ENCODE measurements around the gene DLX4.

The DLX4 gene

DNA sequence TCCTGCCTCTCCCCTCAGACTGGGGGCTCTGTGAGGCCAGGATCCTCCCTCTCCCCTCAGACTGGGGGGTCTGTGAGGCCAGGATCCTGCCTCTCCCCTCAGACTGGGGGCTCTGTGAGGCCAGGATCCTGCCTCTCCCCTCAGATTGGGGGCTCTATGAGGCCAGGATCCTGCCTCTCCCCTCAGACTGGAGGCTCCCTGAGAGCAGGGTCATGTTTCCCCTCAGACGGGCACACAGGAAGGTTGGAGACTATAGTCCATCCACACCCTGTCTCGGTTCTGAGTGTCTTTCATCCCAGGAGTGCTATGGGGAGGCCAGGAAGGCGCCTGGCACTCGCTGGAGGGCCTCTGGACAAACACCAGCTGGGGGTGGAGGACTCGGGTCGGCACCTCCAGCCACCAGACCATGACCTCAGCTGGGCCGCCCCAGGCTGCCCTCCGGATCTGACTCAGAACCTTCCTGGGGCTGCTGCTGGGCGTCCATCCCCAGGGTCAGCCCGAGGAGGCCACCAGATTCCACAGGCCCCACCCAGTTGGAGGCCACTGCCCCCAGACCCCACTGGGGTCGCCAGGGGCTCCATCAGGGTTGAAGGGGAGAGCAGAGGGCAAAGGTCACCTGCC, 21.9 kb upstream of the DLX4 start:
- no peak for DNase-seq

- no peak for DNase-seq
Measured at GRCh38 chr17:49949634-49950033, 19.4 kb upstream of the DLX4 start.

DNA sequence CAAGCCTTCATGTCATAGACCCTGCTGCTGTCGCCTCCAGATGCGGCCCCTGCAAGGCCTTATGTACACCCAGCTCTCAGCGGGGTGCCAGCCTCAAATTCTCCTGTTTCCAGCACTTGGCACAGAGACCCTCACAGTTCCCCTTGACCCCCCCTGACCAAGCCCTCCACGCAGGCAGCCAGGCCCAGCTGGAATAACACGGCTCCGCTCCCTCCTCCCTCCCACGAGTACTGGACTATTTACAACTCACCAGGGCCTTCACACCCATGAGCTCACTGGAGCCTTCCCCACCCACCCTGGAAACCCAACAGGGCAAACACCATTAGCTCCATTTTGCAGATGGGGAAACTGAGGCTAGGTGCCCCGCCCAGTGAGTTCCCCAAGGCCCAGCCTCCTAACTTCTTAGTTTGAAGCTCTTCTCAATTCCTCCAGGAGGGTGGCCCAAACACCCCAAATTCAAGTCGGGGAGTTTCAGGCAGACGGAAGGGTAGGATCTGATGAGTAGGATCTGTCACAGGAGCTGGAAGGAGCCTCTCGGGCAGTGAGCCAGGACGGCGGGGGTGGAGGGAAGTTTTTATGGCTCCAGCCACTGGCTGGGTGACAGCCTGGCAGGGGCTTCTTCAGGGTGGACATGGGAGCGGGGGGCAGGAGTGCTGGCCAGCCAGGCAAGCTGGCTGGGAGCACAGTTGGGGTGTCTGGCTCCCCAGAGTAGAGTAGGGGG, 17.5 kb upstream of the DLX4 start:
- no peak for DNase-seq

DNA sequence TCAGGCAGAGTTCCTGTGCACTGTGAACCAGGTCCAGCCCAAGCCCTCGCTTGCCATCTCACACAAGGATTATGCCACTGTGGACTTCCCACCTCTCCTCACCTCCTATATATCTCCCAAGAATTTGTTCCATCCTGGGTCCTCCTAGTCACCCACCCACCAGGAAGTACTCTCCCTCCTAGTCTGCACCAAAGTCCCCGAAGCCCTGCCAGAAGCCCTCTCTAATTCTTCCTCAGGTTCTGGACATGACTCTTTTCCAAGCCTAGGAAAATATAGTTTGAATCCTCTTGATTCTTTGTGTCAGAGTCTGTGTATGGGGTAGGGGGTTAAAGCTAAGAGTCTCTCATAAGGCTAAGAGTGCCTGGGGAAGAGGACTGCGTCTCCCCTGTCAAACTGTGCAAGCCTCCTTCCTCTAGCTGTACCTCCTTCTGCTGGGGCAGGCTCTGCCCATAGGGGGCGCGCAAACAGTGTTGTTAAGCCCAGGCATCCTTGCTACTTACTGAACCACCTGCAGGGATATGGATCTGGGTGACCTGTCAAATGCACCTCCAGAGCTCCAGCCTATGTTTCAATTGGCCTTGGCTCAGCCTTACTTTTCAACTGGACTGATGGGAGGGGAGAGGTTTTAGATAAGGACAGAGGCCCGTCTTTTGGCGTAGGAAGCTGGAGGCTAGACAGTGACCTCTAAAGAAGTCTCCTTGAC, 16.6 kb upstream of the DLX4 start:
- peak; percentile 44 for DNase-seq

DNA sequence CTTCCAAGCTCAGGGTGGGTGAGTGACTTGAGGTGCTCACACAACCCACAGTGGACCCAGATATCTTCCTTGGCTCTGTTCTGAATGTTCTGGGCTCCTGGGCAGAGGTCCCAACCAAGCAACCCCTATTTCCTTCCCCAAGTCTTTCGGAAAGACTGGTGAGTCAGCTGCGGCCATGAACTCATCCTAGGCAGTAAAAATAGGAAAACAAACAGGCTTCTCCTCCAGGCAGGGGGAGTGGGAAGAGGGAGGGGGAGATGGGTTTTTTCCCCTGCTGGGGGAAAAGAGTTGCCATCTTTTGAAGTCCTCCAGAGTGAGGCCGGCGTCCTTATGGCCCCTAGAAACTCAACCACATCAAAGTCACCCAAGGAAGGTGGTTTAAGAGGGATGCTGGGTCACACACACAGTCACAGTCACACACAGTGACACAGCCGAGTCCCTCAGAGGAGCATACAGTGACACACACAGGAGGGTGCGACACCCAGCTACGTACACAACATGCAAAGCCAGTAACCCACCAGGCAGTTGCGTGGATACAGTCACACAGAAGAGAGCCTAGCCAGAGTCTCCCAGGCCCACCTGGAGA, 16.0 kb upstream of the DLX4 start:
- no peak for DNase-seq

GRCh38 chr17:49955157-49955556, 13.8 kb upstream of the DLX4 start:
- no peak for DNase-seq

DNA sequence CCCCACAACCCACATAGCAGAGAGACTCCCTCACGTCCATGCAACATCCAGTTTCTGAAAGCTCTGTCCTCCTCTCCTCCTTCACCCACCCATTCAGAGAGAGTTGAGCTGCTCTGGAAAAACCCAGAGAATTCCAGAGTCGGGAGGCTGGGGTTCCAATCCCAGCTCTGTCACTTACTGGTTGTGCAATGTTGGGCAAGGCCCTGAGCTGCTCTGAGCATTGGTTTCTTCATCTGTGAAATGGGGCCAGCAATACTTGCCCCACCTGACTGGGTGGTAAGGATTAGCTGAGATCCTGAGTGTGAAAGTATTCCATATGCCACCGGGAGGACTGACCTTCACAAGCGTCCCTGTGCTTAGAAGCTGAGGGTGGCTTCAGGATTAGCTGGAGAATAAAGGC, 12.2 kb upstream of the DLX4 start:
- DNase-seq: no peak

- DNase-seq: no peak
Measured at GRCh38 chr17:49957350-49957749, 11.6 kb upstream of the DLX4 start.

DNA sequence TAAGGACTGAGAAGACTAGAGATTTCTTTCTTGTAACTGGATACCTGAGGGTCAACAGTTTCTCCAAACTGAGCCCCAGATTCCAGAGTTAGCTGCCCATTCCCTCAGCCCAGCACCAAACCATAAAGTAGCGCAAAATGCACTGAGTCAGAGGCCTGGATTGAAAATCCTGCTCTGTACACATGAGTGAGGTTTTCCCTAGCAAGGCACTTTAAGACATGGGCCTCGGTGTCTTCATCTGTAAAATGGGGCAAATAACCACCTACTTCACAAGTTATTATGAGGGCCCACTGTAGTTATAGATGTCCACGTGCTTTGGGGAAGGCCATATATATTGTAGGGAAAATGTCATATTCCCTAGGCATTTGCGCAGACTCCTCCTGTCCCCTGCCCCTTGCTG, 10.3 kb upstream of the DLX4 start:
- DNase-seq: no peak

DNA sequence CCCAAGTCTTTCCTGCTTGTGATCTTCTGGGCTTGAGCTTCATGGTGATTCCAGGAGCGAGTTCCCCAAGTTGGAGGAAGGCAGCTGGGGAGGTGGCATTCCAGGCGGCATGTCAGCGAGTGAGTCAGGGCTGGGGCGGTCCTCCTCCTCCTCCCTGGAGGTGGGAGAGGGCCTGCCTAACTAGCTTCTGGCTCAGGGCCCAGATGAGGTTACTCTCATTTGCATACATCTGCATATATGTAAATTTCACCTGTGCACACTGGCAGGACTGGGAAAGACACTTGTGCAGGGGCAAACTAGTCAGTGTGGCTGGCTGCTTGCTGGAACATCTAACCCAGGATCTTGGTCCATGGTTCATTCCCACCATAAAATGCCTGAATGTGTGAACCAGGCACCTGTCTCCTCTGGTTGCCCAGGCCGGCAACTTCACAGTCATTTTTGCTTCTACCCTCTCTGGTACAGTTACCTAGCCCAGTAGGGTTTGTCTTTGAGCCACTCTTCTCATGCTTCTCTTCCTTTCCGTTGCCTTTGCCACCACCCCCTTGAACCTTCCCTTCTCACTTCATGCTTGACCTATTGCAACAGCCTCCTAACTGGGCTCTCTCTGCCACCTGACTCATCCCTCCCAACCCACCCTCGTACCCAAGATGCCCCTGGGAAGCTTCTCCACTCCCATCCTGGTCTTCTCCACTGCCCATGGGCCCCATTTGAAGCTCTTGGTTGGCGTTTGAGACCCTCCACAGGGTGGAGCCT, 9.6 kb upstream of the DLX4 start:
- peak; percentile 18 for DNase-seq

- DNase-seq: no peak
Measured at GRCh38 chr17:49962599-49963308, 6.2 kb upstream of the DLX4 start.

DNA sequence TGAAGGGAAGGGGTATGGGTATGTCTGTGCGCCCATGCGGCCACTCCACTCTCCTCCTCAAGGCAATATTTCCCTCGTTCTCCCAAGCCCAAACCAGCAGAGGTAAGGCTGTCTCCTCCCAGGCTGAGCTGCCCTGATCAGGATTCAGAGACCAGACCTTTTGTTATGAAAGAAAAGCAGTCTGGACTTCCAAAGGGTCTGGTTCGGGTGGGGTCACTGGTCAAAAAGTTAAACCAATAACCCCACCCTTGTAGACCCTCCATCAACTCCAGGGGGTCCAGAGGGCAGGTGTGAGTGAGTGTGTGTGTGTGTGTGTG, 5.7 kb upstream of the DLX4 start:
- no peak for DNase-seq

GRCh38 chr17:49963626-49964302, 5.2 kb upstream of the DLX4 start:
- DNase-seq: no peak

- DNase-seq: no peak
Measured at GRCh38 chr17:49964303-49964768, 4.7 kb upstream of the DLX4 start.

GRCh38 chr17:49964769-49965523, 4.0 kb upstream of the DLX4 start:
- DNase-seq: no peak

DNA sequence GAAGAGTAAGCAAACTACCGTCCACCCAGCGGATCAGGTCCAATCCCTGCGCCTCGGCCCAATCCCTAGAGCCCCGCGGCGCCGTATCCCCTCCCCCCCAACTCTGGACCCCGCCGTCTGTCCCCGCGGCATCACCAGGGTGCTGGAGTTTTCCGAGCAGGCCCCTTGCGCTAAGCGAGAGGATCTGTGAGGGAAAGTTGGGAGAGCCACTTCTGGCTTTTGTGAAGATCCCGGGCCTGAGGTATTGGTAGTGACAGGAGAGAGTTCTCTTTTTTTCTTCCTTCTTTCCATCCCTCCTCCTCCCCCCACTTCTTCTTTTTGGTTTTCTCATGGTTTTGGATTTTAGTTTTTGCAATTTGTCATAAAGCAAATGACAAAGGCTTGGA, 3.5 kb upstream of the DLX4 start:
- DNase-seq: no peak

- DNase-seq: no peak
Measured at GRCh38 chr17:49966767-49967166, 2.2 kb upstream of the DLX4 start.

GRCh38 chr17:49967205-49967604, 1.8 kb upstream of the DLX4 start:
- DNase-seq: no peak

- DNase-seq: no peak
Measured at GRCh38 chr17:49967621-49968404, 1.2 kb upstream of the DLX4 start.

All from fibroblast of skin of abdomen (primary cell).